AG04449 (cell line): ENCODE data around the gene ASB16.

ENCODE experiments used
- CTCF ChIA-PET: fragments of 350-600 bp; formaldehyde crosslinking; extraction: SDS; loops from one replicate; lab custom pipeline; 2021; ENCODE audit warnings: antibody characterized with exemption; lab: Yijun Ruan, JAX
- POLR2A ChIA-PET: fragments of 400-600, 350-600 bp; formaldehyde crosslinking; extraction: SDS; loops from one replicate; lab custom pipeline; 2020; ENCODE audit warnings: antibody characterized with exemption, inconsistent platforms; lab: Yijun Ruan, JAX
- DNase-seq: peaks from one replicate; pipeline ENCODE4 v3.0.0-alpha.2; 2010; ENCODE audit warnings: low read depth, low spot score
- H3K4me3 ChIP-seq: 2 replicates; pipeline ENCODE4 v1.5.1; 2011; ENCODE audit warnings: low read depth, mild to moderate bottlenecking, control low read depth, low read length
- TF ChIP-seq, protein P1 (sequence below): IDR thresholded peaks from one replicate; pipeline ENCODE4 v1.5.1; 2011; ENCODE audit warnings: mild to moderate bottlenecking, moderate library complexity, low read length, control low read depth, inconsistent platforms; ENCODE audit not compliant: insufficient read depth; ENCODE audit errors: missing control alignments

The ASB16 gene, protein sequence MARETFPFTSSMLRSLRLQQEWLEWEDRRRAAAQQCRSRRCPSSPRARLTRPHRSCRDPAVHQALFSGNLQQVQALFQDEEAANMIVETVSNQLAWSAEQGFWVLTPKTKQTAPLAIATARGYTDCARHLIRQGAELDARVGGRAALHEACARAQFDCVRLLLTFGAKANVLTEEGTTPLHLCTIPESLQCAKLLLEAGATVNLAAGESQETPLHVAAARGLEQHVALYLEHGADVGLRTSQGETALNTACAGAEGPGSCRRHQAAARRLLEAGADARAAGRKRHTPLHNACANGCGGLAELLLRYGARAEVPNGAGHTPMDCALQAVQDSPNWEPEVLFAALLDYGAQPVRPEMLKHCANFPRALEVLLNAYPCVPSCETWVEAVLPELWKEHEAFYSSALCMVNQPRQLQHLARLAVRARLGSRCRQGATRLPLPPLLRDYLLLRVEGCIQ

DNA sequence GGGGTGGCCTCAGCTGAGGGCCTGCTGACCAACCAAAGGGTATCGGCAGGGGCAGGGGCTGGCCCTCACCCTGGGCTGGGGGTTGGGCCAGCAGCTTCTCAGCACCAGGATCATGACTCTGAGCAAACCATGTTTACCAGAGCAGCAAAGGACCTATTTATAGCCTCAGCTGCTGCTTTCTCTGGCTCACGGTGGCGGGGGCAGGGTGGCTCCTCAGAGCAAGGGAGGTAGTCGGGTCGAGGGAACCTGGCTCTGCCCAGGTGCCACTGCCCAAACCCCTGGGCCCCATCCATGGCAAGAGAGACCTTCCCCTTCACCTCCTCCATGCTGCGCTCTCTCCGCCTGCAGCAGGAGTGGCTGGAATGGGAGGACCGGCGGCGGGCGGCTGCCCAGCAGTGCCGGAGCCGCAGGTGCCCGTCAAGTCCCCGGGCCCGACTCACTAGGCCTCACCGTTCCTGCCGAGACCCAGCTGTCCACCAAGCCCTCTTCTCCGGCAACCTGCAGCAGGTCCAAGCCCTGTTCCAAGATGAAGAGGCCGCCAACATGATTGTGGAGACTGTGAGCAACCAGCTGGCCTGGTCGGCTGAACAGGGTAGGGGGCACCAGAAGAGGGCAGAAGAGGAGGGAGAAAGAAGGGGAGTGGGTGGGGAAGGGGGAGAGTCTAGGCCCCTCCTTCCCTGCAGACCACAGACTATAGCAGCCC is at the start of gene ASB16:
ASB16 (plus strand) TSS at position 206 of the 703 bp plus-strand sequence; CDS start at position 292, 86 bp downstream.
- CTCF ChIA-PET: interaction anchor here (0.9 to 7.8 kb wide), 10 partner anchors 9 to 292 kb away, joined by 3 to 74 read pairs (median 6); partner anchors contain the start of genes PPY and TMUB2
- POLR2A ChIA-PET: interaction anchor here (1.6 kb wide), 1 partner anchor 16 kb away, joined by 5 read pairs; the partner anchor contains the start of gene TMUB2
- TF ChIP-seq, protein P1, sequence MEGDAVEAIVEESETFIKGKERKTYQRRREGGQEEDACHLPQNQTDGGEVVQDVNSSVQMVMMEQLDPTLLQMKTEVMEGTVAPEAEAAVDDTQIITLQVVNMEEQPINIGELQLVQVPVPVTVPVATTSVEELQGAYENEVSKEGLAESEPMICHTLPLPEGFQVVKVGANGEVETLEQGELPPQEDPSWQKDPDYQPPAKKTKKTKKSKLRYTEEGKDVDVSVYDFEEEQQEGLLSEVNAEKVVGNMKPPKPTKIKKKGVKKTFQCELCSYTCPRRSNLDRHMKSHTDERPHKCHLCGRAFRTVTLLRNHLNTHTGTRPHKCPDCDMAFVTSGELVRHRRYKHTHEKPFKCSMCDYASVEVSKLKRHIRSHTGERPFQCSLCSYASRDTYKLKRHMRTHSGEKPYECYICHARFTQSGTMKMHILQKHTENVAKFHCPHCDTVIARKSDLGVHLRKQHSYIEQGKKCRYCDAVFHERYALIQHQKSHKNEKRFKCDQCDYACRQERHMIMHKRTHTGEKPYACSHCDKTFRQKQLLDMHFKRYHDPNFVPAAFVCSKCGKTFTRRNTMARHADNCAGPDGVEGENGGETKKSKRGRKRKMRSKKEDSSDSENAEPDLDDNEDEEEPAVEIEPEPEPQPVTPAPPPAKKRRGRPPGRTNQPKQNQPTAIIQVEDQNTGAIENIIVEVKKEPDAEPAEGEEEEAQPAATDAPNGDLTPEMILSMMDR: no peak
- DNase-seq: no peak
- H3K4me3 ChIP-seq: no peak within 1 kb of the TSS

DNA sequence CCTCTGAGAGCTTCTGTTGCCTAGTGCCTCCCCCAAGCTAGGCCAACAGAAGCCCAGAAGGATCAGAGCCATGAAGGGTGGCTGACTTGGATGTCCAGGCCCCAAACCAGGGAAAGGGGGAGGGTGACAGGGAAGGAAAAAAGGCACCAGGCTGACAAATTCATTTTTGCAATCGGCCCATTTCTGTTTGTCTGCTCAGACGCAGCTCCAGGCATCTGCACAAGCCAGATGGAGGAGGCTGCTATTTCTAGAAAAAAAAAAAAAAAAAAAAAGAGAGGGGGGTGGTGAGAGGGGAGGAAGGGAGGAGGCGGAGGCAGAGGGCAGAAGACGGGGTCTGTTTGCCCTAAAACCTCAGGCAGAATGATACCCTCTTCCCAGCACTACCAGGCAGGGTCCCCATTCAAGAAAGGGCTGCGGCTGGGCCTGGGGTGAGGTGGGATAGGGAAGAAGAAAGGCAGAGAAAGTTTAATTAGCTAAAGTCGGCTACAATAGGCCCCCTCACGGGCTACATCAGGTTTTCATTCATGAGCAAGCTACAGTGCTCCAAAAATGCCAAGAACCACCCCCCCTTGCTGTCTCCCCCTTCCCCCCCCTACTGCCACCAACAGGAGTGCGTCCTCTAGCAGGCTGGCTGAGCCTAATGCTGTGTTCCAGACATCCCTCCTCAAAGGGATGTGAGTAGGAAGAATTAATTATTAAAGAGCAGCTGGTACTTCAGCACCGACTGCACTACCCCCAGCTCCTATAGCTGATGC is 49.5 kb upstream of the ASB16 start:
- H3K4me3 ChIP-seq: no peak overlapping the region; the same call in 1 of the 2 replicates
- TF ChIP-seq, protein P1: no peak
- no peak for DNase-seq
- ChIA-PET CTCF (interaction anchor here (0.9 to 5.6 kb wide), 5 partner anchors 9 to 177 kb away, joined by 3 to 66 read pairs (median 5); no protein-coding TSS in a partner anchor), POLR2A (interaction anchor here (1.1 to 1.9 kb wide), 2 partner anchors 10 to 24 kb away, joined by 4 to 8 read pairs; no protein-coding TSS in a partner anchor)

DNA sequence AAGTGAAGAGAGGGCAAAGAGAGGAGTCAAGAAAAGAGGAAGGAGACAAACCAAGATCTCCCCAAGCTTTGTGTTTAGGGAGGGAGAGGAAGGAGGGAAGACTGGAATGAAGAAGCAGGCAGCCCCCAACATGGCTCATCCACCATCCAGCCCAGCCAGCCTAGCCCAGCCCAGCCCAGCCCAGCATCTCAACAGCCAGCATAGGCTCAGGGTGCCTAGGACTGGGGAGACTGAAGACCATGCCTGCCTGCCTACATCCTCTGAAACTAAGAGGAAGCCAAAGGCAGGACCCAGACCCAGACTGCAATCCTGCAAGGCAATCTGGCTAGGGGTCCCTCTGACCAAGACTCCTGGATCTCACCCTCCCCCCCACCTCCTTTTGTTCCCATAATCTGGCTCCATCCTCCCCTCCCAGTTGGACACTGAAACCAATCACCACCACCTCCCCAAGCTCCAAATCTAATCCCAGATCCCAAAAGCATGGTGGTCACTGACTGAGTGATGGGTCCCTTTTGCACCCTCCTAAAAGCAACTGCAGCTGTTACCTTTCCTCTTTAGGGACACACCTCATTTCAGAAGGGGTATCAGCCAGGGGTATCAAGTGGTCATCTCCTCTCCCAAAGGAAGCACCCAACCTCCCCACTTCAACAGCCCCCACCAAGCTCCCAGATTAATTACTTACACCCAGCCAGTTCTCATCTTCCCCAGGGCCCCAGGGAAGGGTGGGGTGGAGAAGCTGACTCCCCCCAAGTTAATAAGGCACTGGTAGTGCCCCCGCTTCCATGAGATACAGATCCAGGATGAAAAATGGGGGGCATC is 48.3 kb upstream of the ASB16 start:
- CTCF ChIA-PET: interaction anchor here (1.4 to 5.6 kb wide), 8 partner anchors 10 to 178 kb away, joined by 4 to 66 read pairs (median 6); no protein-coding TSS in a partner anchor
- TF ChIP-seq, protein P1: no peak
- peak overlapping the region; percentile 76 for H3K4me3 ChIP-seq
- POLR2A ChIA-PET: interaction anchor here (1.7 to 1.9 kb wide), 2 partner anchors 11 to 20 kb away, joined by 4 to 8 read pairs; partner anchors contain the start of gene HROB
- no peak for DNase-seq

DNA sequence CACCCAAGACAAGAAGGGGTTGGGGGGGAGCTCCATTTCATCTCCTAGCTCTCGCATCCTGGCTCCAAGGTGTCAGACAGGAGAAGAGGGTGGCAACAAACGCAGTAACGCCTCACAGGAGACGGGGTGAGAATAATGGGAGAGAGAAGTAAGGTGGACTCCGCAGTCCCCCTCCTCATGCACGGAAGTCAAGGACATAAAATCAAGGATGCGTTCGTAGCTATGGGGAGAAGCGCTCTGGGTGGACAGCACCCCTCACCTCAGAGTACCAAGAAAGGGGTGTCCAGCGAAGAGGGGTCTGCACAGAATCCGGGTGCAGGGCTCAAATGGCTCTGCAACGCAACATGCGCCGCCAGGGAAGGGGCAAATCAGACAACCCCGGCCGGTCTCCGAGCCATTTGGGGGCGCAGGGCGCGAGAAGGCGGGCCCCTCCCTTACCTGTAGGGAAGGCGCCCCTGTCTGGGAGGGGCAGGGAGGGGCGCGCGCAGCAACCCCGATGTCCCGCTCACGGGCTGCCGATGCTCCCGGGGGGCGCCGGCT is 47.6 kb upstream of the ASB16 start:
- POLR2A ChIA-PET: interaction anchor here (0.9 to 1.9 kb wide), 7 partner anchors 12 to 52 kb away, joined by 3 to 8 read pairs (median 4); partner anchors contain the start of genes G6PC3 and HROB
- peak overlapping the region; percentile 76 for H3K4me3 ChIP-seq
- TF ChIP-seq, protein P1: no peak
- DNase-seq: no peak
- CTCF ChIA-PET: interaction anchor here (0.8 to 5.6 kb wide), 14 partner anchors 10 to 178 kb away, joined by 3 to 66 read pairs (median 6); partner anchors contain the start of genes LSM12 and TMUB2
